PC-3 (cell line): ENCODE measurements around the gene COMMD3. TPM values are rescaled to one million over a fixed set of nuclear protein-coding genes. Genes with fewer than 3 reads are reported as not detected.

Source experiments
- ATAC-seq: fragments of 200-7000 bp; cut with Tn5 transposase; 2 replicates; pipeline ENCODE4 v1.9.1; 2020; ENCODE audit warnings: mild to moderate bottlenecking, moderate library complexity
- BruUV-seq: library from RNA; stranded (reverse); fragments of 400-500 nt; replicated peaks from 2 replicates; lab custom pipeline; 2021; lab: Mats Ljungman, UMichigan
- CTCF ChIA-PET: fragments of 300-600 bp; sonication (Branson Sonifier 250); formaldehyde crosslinking; loops from one replicate; lab custom pipeline; 2022; ENCODE audit warnings: antibody characterized with exemption; lab: Charles Lee
- POLR2A ChIA-PET: fragments of 300-600 bp; sonication (Branson Sonifier 250); formaldehyde crosslinking; loops from one replicate; lab custom pipeline; 2022; ENCODE audit warnings: antibody characterized with exemption; ENCODE audit not compliant: unreplicated experiment; lab: Charles Lee
- DNase-seq: peaks from one replicate; pipeline ENCODE4 v3.0.0-alpha.2; 2015
- H2AFZ ChIP-seq: fragments of 300-600 bp; sonication (generic); 2 replicates; pipeline ENCODE4 v1.6.0; 2016; ENCODE audit warnings: antibody characterized with exemption, low read length
- H3F3A ChIP-seq: fragments of 300-600 bp; sonication (generic); one replicate; pipeline ENCODE4 v1.6.0; 2017; ENCODE audit warnings: antibody characterized with exemption, low read length, control low read depth, mild to moderate bottlenecking; ENCODE audit not compliant: unreplicated experiment
- H3K27ac ChIP-seq: fragments of 300-600 bp; sonication (generic); 2 replicates; pipeline ENCODE4 v1.5.1; 2016; ENCODE audit warnings: mild to moderate bottlenecking, low read length
- H3K27me3 ChIP-seq: fragments of 300-600 bp; sonication (generic); 2 replicates; pipeline ENCODE4 v1.6.1; 2016; ENCODE audit warnings: low read length, mixed read lengths
- H3K36me3 ChIP-seq: fragments of 300-600 bp; sonication (generic); 2 replicates; pipeline ENCODE4 v1.6.1; 2016; ENCODE audit warnings: low read depth, mixed run types, low read length, mixed read lengths
- H3K4me1 ChIP-seq: fragments of 300-600 bp; sonication (generic); 2 replicates; pipeline ENCODE4 v1.5.1; 2016; ENCODE audit warnings: low read length; ENCODE audit not compliant: insufficient read depth
- H3K4me2 ChIP-seq: fragments of 300-600 bp; sonication (generic); 2 replicates; pipeline ENCODE4 v1.6.0; 2016; ENCODE audit warnings: low read length
- H3K4me3 ChIP-seq: fragments of 300-600 bp; sonication (generic); 2 replicates; pipeline ENCODE4 v1.5.1; 2016; ENCODE audit warnings: mild to moderate bottlenecking, low read length, mixed read lengths
- H3K79me2 ChIP-seq: fragments of 300-600 bp; sonication (generic); 2 replicates; pipeline ENCODE4 v1.6.1; 2017; ENCODE audit warnings: low read length, mixed read lengths
- H3K9ac ChIP-seq: fragments of 300-600 bp; sonication (generic); 2 replicates; pipeline ENCODE4 v1.6.0; 2016; ENCODE audit warnings: mild to moderate bottlenecking, low read length
- H3K9me2 ChIP-seq: fragments of 300-600 bp; sonication (generic); replicated peaks from 2 replicates; pipeline ENCODE4 v1.6.1; 2016; ENCODE audit warnings: mixed run types, low read length, mixed read lengths
- H3K9me3 ChIP-seq: fragments of 300-600 bp; sonication (generic); 2 replicates; pipeline ENCODE4 v1.6.1; 2016; ENCODE audit warnings: low read length, mixed read lengths
- H4K20me1 ChIP-seq: fragments of 300-600 bp; sonication (generic); 2 replicates; pipeline ENCODE4 v1.6.1; 2016; ENCODE audit warnings: low read length, mixed read lengths
- CTCF ChIP-seq: fragments of 300-600 bp; sonication (generic); conservative IDR thresholded peaks from 2 replicates; pipeline ENCODE4 v1.5.1; 2017; ENCODE audit warnings: antibody characterized with exemption, low read depth, mild to moderate bottlenecking, low read length
- EZH2 ChIP-seq: fragments of 300-600 bp; sonication (generic); IDR thresholded peaks from one replicate; pipeline ENCODE4 v1.6.1; 2017; ENCODE audit warnings: antibody characterized with exemption, mild to moderate bottlenecking, low read length; ENCODE audit not compliant: unreplicated experiment
- EZH2phosphoT487 ChIP-seq: fragments of 300-600 bp; sonication (generic); IDR thresholded peaks from 2 replicates; pipeline ENCODE4 v1.6.1; 2018; ENCODE audit warnings: mild to moderate bottlenecking, antibody characterized with exemption, low read length, borderline replicate concordance
- intact Hi-C: fragments of 100-400 bp; cut with micrococcal nuclease; formaldehyde crosslinking; loops from 2 replicates; pipeline ENCODE4 v1.9.0; 2023
- total RNA-seq: library from RNA; depleted of rRNA; stranded (reverse); fragments of >200 nt; gene quantifications from 2 replicates; pipeline ENCODE4 v1.2.3, GENCODE V29; 2014

COMMD3 gene
- total RNA-seq, 1 experiment from 2014 or later, result 86.4 TPM

- intact Hi-C loops, result loop anchor here (5.0 kb wide), 1 partner anchor 84 kb away; no protein-coding TSS in a partner anchor
- no peaks in the 10 kb centered on the region for H3K27me3 ChIP-seq
- H2AFZ ChIP-seq, result no peak overlapping the region
- CTCF ChIA-PET, result no interaction called here
- no peak overlapping the region for H3K9ac ChIP-seq
- no peaks in the 10 kb centered on the region for H3K9me3 ChIP-seq
- no peaks in the 10 kb centered on the region for H3F3A ChIP-seq
- H3K9me2 ChIP-seq, result no peaks in the 10 kb centered on the region
- no TSS peak for BruUV-seq
- no peaks in the 10 kb centered on the region for H3K36me3 ChIP-seq
- H3K4me2 ChIP-seq, result no peak overlapping the region
- no peak for TF ChIP-seq EZH2phosphoT487
- TF ChIP-seq CTCF, result no peak
- no peak for TF ChIP-seq EZH2
- H3K27ac ChIP-seq, result no peak overlapping the region
- peaks cover 7% of the 10 kb centered on the region; the same call in 1 of the 2 replicates for H3K79me2 ChIP-seq
- DNase-seq (no peak), ATAC-seq (no peak)
- H3K4me1 ChIP-seq, result peaks cover 22% of the 10 kb centered on the region
- H4K20me1 ChIP-seq, result no peaks in the 10 kb centered on the region
- no peak overlapping the region for H3K4me3 ChIP-seq
- POLR2A ChIA-PET, result no interaction called here
These were observed 27.5 kb downstream of the COMMD3 start for GRCh38 chr10:22343731-22344130.

DNA sequence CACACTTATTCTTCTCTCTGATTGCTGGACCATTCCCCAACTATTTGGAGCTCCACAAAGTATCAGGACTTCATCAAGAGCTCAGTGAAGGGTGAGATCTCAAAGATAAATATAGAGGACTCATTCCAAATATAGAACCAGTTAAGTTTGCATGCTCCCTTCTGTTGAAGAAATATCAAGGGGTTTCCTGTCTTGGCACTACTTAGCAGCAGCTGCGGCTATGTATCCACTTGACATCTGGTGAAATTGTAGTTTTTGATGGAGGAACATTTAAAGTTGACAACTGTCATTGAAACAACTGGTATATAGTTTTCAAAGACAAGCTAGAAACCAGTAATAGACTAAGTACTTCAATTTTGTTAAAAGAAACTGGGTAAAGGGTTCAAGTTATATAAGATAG, 28.1 kb downstream of the COMMD3 start:
- TF ChIP-seq EZH2, result no peak
- no peaks in the 10 kb centered on the region for H3K9me3 ChIP-seq
- ATAC-seq (no peak), DNase-seq (no peak)
- H3F3A ChIP-seq, result no peaks in the 10 kb centered on the region
- BruUV-seq, result no TSS peak
- H3K4me2 ChIP-seq, result no peak overlapping the region
- no peak overlapping the region for H3K9ac ChIP-seq
- no peak overlapping the region for H2AFZ ChIP-seq
- H3K36me3 ChIP-seq, result no peaks in the 10 kb centered on the region
- H3K79me2 ChIP-seq, result peaks cover 7% of the 10 kb centered on the region; the same call in 1 of the 2 replicates
- H3K27ac ChIP-seq, result no peak overlapping the region
- no peaks in the 10 kb centered on the region for H3K9me2 ChIP-seq
- H3K4me3 ChIP-seq, result no peak overlapping the region
- no peaks in the 10 kb centered on the region for H4K20me1 ChIP-seq
- intact Hi-C loops, result loop anchor here (5.0 kb wide), 1 partner anchor 83 kb away; no protein-coding TSS in a partner anchor
- ChIA-PET POLR2A (no interaction called here), CTCF (no interaction called here)
- peaks cover 17% of the 10 kb centered on the region for H3K4me1 ChIP-seq
- no peaks in the 10 kb centered on the region for H3K27me3 ChIP-seq

GRCh38 chr10:22344781-22345300, 28.7 kb downstream of the COMMD3 start:
- H3F3A ChIP-seq, result no peaks in the 10 kb centered on the region
- no peaks in the 10 kb centered on the region for H3K9me2 ChIP-seq
- H3K4me3 ChIP-seq, result no peak overlapping the region
- no peaks in the 10 kb centered on the region for H3K27me3 ChIP-seq
- no peaks in the 10 kb centered on the region for H3K36me3 ChIP-seq
- POLR2A ChIA-PET, result no interaction called here
- BruUV-seq, result no TSS peak
- ATAC-seq, result no peak
- H2AFZ ChIP-seq, result no peak overlapping the region
- no peak overlapping the region for H3K27ac ChIP-seq
- H4K20me1 ChIP-seq, result no peaks in the 10 kb centered on the region
- peaks cover 11% of the 10 kb centered on the region for H3K4me1 ChIP-seq
- H3K4me2 ChIP-seq, result no peak overlapping the region
- TF ChIP-seq EZH2phosphoT487, result no peak
- no peak for TF ChIP-seq EZH2
- no peak for TF ChIP-seq CTCF
- intact Hi-C loops, result loop anchor here (5.0 kb wide), 1 partner anchor 82 kb away; no protein-coding TSS in a partner anchor
- no peak for DNase-seq
- CTCF ChIA-PET, result no interaction called here
- H3K79me2 ChIP-seq, result peaks cover 7% of the 10 kb centered on the region; the same call in 1 of the 2 replicates
- H3K9ac ChIP-seq, result no peak overlapping the region
- H3K9me3 ChIP-seq, result no peaks in the 10 kb centered on the region
